WTC11 (cell line): ENCODE measurements around the gene FILIP1L.

ENCODE experiments used
- CTCF ChIP-seq: fragments of 200-600 bp; IDR thresholded peaks from 2 replicates; pipeline ENCODE4 v1.8.0; 2022; ENCODE audit warnings: antibody characterized with exemption
- ETV6 ChIP-seq: sonication (generic); formaldehyde crosslinking; IDR thresholded peaks from 2 replicates; pipeline ENCODE4 v1.8.1; 2022; ENCODE audit warnings: mild to moderate bottlenecking, missing genetic modification reagents
- JUN ChIP-seq: sonication (generic); formaldehyde crosslinking; IDR thresholded peaks from 2 replicates; pipeline ENCODE4 v1.8.0; 2023; ENCODE audit warnings: mild to moderate bottlenecking, missing genetic modification reagents
- NR3C1 ChIP-seq: sonication (generic); formaldehyde crosslinking; conservative IDR thresholded peaks from 2 replicates; pipeline ENCODE4 v1.8.1; 2023; ENCODE audit warnings: low read depth, mild to moderate bottlenecking, missing genetic modification reagents
- TEAD4 ChIP-seq: sonication (generic); formaldehyde crosslinking; IDR thresholded peaks from 2 replicates; pipeline ENCODE4 v1.8.0; 2022; ENCODE audit warnings: mild to moderate bottlenecking, missing genetic modification reagents
- ZNF671 ChIP-seq: fragments of 250-450 bp; sonication (Bioruptor Pico); IDR thresholded peaks from 2 replicates; pipeline ENCODE4 v1.8.0; 2021; ENCODE audit warnings: mild to moderate bottlenecking
- TF ChIP-seq, protein P1 (sequence below): sonication (generic); formaldehyde crosslinking; IDR thresholded peaks from 2 replicates; pipeline ENCODE4 v1.8.0; 2023; ENCODE audit warnings: mild to moderate bottlenecking, missing genetic modification reagents

- TF ChIP-seq CTCF (no peak), TEAD4 (CRISPR knock-in tag) (no peak), NR3C1 (no peak), ETV6 (CRISPR knock-in tag) (no peak), ZNF671 (CRISPR knock-in tag) (no peak), JUN (no peak)
- TF ChIP-seq, protein P1, sequence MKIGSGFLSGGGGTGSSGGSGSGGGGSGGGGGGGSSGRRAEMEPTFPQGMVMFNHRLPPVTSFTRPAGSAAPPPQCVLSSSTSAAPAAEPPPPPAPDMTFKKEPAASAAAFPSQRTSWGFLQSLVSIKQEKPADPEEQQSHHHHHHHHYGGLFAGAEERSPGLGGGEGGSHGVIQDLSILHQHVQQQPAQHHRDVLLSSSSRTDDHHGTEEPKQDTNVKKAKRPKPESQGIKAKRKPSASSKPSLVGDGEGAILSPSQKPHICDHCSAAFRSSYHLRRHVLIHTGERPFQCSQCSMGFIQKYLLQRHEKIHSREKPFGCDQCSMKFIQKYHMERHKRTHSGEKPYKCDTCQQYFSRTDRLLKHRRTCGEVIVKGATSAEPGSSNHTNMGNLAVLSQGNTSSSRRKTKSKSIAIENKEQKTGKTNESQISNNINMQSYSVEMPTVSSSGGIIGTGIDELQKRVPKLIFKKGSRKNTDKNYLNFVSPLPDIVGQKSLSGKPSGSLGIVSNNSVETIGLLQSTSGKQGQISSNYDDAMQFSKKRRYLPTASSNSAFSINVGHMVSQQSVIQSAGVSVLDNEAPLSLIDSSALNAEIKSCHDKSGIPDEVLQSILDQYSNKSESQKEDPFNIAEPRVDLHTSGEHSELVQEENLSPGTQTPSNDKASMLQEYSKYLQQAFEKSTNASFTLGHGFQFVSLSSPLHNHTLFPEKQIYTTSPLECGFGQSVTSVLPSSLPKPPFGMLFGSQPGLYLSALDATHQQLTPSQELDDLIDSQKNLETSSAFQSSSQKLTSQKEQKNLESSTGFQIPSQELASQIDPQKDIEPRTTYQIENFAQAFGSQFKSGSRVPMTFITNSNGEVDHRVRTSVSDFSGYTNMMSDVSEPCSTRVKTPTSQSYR: no peak
These were observed 71.0 kb downstream of the FILIP1L start for GRCh38 chr3:100043271-100043670.
